SK-N-SH (cell line): ENCODE measurements around the gene BLVRA.

Experiments
- ELF1 ChIP-seq: IDR thresholded peaks from 2 replicates; pipeline ENCODE4 v1.4.0; 2012
- RAD21 ChIP-seq: IDR thresholded peaks from 2 replicates; pipeline ENCODE4 v1.6.1; 2012; ENCODE audit warnings: mild to moderate bottlenecking, low read length
- TCF12 ChIP-seq: IDR thresholded peaks from 2 replicates; pipeline ENCODE4 v1.4.0; 2012
- TF ChIP-seq, protein P1 (sequence below): fragments of 200-600 bp; sonication (generic); IDR thresholded peaks from 2 replicates; pipeline ENCODE4 v1.6.1; 2017; ENCODE audit warnings: antibody characterized with exemption, mild to moderate bottlenecking, moderate library complexity
- TF ChIP-seq, protein P2 (sequence below): IDR thresholded peaks from 2 replicates; pipeline ENCODE4 v1.4.0; 2012; ENCODE audit warnings: low read depth

DNA sequence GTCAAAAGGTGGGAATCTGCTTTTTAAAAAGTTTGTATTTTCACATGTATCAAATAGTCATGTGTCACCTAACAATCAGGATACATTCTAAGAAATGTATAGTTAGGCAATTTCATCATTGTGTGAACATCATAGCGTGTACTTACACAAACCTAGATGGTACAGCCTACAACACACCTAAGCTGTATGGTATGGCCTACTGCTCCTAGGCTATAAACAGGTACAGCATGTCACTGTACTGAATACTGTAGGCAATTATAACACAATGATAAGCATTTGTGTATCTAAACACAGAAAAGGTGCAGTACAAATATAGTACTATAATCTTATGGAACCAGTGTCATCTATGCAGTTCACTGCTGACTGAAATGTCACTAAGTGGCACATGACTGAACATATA, 47.0 kb upstream of the BLVRA start:
- TF ChIP-seq, protein P1, sequence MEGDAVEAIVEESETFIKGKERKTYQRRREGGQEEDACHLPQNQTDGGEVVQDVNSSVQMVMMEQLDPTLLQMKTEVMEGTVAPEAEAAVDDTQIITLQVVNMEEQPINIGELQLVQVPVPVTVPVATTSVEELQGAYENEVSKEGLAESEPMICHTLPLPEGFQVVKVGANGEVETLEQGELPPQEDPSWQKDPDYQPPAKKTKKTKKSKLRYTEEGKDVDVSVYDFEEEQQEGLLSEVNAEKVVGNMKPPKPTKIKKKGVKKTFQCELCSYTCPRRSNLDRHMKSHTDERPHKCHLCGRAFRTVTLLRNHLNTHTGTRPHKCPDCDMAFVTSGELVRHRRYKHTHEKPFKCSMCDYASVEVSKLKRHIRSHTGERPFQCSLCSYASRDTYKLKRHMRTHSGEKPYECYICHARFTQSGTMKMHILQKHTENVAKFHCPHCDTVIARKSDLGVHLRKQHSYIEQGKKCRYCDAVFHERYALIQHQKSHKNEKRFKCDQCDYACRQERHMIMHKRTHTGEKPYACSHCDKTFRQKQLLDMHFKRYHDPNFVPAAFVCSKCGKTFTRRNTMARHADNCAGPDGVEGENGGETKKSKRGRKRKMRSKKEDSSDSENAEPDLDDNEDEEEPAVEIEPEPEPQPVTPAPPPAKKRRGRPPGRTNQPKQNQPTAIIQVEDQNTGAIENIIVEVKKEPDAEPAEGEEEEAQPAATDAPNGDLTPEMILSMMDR, result no peak
- TF ChIP-seq TCF12 (no peak), ELF1 (no peak), RAD21 (no peak)
- TF ChIP-seq, protein P2, sequence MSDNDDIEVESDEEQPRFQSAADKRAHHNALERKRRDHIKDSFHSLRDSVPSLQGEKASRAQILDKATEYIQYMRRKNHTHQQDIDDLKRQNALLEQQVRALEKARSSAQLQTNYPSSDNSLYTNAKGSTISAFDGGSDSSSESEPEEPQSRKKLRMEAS, result no peak
